CD1c-positive myeloid dendritic cell (primary cell): ENCODE results near the gene ALLC.

ENCODE experiments used
- DNase-seq: peaks from one replicate; pipeline ENCODE4 v3.0.0-alpha.2; 2016; ENCODE audit errors: extremely low spot score

Gene ALLC

DNA sequence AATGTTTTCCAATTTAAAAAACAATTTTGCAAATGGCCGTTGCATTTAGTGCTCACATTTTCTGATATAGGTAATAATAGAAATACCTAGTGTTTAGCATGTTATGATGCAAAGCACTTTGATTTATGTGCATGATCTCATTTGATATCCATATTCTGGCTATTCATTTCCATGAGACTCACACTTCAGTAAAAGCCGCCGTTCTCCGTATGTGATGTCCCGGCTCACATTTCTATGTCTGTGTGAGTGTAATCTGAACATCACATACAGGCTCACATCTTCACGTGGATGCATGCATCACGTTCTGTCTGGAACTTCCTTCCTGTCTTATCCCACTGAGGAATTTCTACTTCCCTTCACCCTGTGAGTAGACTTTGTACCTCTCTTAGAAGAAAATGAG, 91.2 kb downstream of the ALLC start:
- DNase-seq: no peak

DNA sequence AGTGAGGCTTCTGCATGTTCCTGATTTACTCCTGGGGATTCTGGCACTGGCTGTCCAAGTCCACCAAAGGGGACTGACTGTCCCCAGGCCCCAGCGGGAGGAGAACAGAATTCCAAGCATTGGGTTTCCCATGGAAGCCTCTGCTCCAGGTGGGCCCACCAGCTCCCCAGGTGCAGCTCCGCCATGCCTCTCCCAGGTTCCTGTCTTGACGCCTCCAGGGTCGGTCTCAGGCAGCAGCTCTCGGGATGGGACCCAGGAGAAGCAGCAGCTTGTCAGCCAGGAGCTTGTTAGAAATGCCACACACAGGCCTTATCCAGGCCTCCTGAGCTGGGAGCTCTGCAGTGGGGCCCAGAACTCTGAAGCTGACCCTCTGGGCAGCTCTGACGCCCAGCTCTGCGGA, 93.3 kb downstream of the ALLC start:
- no peak for DNase-seq

DNA sequence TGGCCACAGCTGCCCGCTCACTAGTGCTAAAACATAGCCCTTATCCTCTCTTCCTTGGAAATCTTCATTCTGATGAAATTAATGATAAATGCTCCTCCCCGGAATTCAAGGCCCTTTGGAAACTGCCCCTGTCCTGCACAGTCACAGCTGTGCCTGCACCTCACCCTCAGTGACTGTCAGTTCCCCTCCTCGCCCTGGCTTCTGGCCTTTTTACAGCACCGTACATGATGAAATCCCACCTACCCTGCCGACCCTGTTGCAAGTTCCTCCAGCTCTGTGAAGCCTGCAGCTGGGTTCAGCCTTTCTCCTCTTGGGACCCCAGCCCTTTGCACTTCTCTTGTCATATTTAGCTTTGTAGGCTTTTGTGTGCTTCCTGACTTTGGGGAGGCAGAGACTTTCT, 93.8 kb downstream of the ALLC start:
- DNase-seq: no peak
